Measurements from ENCODE around the gene RGS12. TPM values are rescaled to one million over a fixed set of nuclear protein-coding genes. Genes with fewer than 3 reads are reported as not detected.

The RGS12 gene
- total RNA-seq, 1 experiment from 2014 or later = 24.5 TPM

- DNase-seq (ENCODE audit: low read depth) = no peak
Measured at GRCh38 chr4:3280466-3280865, 12.4 kb upstream of the RGS12 start.

- DNase-seq (ENCODE audit: low read depth) = no peak
Measured at GRCh38 chr4:3283483-3283882, 9.3 kb upstream of the RGS12 start.

GRCh38 chr4:3283916-3284315 is 8.9 kb upstream of the RGS12 start:
- no peak for DNase-seq (ENCODE audit: low read depth)

GRCh38 chr4:3284734-3285557 is 7.9 kb upstream of the RGS12 start:
- no peak for DNase-seq (ENCODE audit: low read depth)

GRCh38 chr4:3285558-3286334 is 7.1 kb upstream of the RGS12 start:
- DNase-seq (ENCODE audit: low read depth) = no peak

DNA sequence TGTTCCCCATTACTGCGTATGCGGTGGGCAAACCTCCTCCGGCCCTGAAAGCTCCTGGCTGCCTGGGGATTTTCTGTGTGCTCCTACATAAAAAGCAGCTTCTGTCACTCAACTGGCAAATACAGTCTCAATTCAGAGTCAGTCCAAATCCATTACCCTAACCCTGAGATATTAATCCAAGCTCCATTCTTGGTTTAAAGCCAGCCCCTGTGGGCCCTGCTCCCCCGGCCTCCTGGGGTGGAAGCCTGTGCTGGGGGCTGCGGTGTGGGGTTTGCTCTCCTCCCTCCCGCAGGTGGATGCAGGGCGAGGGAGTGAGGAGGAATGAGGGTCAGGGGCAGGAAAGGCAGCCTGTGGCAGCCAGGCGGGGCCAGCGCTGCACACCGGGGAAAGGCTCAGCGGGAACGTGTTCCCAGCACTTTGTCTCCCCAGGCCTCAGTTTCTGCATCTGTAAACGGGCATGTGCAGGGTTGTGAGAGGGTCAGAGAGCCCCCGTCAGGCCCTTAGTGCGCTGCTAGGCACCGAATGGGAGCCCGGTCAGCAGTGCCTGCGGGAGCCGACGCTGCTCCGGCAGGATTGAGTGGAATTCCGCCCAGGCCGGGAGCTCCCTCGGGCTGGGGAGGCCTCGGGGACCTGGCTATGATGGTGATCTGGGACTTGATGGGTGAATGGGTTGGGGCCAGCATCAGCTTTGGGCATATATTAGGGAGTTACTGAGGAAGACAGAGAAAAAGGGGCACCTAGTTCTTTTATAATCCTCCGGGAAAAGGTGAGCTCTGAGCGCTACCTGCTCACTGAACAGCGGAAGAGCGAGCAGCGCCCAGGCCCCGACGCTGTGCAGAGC is 6.3 kb upstream of the RGS12 start:
- DNase-seq (ENCODE audit: low read depth) = no peak

DNA sequence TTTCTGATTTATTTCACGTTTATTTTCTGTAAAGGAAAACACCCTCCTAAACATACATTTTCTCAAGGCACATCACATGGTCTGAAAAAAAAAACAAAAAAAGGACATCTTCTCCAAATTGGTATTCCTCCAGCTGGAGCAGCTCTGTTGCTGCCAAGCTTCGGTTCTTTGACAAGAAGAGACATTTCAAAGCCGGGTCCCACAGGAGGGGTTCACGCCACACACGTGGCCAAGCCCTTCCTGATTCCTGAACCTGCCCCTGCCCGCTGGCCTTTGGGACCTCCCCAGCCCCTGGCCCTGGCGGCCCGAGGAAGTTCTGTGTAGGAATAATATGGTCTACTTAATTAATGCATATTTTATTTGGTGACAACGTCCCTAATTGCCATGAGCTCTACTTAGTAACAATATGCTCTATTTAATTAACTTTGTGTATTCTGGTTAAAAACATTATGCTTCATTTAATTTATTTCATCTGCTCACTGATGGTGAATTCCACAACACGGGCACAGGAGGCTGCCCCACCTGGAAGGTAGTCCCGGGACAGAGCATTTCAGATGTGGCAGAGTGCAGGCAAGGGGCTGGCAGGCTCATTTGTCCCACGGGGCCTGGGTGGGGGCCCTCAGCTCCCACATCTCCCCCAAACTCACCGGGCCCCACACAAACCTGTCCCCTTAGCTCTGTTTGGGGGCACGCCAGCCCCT is 5.4 kb upstream of the RGS12 start:
- DNase-seq (ENCODE audit: low read depth) = no peak

- no peak for DNase-seq (ENCODE audit: low read depth)
Measured at GRCh38 chr4:3287972-3288570, 4.8 kb upstream of the RGS12 start.

DNA sequence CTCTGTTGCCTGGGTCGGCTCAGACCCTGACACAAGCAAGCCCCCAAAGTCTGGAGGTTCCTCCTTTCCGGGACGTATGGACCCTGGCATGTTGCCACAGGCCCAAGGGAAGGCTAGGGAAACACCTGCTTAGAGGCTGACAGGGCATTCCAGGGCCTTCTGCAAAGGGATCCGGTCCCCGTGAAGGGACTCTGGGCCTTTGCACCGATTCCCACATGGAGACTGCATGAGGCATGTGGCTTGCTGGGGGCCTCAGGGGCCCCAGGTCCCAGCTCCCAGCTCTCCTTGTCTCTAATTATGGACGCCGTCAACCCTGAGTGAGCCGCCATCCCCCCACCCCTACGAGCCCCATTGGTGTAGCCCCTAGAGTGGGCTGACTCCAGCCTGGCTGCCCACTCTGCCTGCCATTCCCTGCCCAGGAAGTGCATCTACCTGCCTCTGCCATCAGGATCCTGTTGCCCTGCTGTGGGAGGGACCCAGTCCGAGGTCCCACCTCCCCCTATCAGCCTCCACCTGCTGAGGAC is 4.2 kb upstream of the RGS12 start:
- no peak for DNase-seq (ENCODE audit: low read depth)

- DNase-seq (ENCODE audit: low read depth) = no peak
Measured at GRCh38 chr4:3290476-3290875, 2.3 kb upstream of the RGS12 start.

- DNase-seq (ENCODE audit: low read depth) = no peak
Measured at GRCh38 chr4:3290889-3291321, 1.9 kb upstream of the RGS12 start.

- no peak for DNase-seq (ENCODE audit: low read depth)
Measured at GRCh38 chr4:3291411-3291968, 1.3 kb upstream of the RGS12 start.

GRCh38 chr4:3291969-3292570 is 751 bp upstream of the RGS12 start:
- DNase-seq (ENCODE audit: low read depth) = peak; percentile 46

DNA sequence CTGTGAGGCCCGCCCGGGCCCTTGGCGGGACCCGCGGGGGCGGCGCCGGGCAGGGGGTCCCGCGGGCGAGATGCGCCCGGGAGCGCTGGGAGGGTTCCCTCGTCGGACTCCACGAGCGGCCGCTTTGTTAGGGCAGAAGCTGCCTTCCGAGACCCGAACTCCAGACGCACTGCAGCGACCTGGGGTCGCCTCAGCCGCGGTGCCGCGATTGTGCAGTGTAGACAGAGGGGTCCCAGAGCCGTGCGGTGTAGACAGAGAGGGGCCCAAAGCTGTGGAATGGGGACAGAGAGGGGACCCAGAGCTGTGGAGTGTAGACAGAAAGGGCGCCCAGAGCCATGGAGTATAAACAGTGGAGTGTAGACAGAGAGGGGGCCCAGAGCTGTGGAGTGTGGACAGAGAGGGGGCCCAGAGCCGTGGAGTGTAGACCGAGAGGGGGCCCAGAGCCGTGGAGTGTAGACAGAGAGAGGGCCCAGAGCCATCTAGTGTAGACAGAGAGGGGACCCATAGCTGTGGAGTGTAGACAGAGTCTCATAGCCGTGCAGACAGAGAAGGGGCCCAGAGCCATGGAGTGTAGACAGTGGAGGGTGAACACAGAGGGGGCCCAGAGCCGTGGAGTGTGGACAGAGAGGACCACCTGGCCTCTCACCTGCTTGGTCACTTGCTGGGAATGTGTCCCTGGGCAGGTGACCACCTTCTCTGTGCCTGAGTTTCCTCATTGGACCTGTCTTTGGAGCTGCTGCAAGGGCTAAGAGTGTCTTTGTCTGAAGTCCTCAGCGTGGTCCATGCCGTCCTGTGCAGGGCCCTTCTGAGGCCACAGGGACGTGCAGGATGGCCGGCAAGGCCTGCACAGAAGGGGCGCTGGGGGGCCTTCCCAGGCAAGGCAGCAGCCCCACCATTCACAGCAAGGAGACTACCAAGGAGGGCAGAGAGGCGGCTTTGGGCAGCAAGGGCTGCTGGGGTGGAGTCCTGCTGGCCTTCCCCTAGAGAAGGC is 875 bp downstream of the RGS12 start:
- DNase-seq (ENCODE audit: low read depth) = no peak

DNA sequence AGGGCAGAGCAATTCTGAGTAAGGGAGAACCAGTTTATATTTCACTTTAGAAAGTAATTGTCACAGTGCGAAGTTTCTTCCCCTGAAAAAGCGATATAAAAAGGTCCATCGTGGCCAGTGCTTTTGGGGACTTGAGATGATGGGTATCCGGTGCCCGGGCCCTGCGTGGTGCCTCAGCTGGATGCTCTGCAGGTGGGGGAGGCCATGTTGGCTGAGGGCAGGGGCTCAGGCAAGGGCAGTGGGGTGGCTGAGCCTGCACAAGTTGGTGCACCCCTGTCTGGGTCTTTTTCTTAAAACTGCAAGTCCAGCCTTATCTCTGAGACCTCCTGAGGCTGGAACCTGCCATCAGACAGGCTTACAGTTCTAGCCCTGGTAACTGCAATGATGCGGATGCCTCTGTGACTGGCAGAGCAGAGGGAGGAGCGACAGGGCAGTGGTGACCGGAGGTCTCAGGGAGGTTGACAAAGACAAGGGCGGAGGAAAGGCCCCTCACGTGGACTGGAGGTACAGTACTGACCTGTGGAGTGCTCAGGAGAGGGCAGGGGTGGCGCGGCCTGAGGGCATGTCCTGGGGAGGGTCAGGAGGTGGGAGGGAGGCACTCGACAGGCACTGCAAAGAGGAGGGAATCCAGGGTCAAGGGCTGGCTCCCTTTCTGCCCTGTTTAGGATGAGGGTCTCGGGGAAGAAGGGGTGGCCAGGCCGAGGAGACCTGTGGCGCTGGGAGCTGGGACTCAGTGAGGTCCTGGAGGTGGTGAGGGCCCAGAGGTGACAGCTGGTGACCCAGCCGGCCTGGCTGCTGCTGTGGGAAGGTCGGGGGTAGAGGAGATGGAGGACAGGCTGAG is 1.8 kb downstream of the RGS12 start:
- DNase-seq (ENCODE audit: low read depth) = no peak

GRCh38 chr4:3295837-3296624 is 3.2 kb downstream of the RGS12 start:
- DNase-seq (ENCODE audit: low read depth) = no peak

DNA sequence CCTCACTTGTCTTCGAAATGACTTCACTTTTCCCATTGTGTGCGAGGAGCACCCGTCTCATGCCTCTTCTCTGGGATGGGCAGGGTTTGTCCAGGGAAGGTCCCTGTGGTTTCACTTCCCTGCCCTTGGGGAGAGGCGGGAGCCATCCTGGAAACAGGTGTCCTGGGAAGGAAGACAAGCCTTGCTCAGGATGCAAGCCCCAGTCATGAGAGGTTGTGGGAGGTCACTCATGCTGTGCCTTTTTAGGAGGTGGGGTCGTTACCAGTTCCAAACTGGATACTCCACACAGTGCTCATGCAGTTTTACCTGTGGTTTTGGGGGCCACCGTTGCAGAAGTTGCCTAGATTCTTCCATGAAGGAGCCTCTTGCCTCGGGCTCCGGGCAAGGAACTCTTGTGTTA is 3.8 kb downstream of the RGS12 start:
- DNase-seq (ENCODE audit: low read depth) = no peak

Measured in LHCN-M2 (cell line).